Neural cell (in vitro differentiated cells): ENCODE measurements around the gene DERA.

Source experiments
- CTCF ChIP-seq: fragments of 450-650 bp; IDR thresholded peaks from 2 replicates; pipeline ENCODE4 v1.5.1; 2014; ENCODE audit warnings: antibody characterized with exemption, mild to moderate bottlenecking, moderate library complexity; ENCODE audit not compliant: poor library complexity, severe bottlenecking
- EZH2 ChIP-seq: fragments of 200-600, 300-800 bp; shearing (Covaris generic), sonication (generic); IDR thresholded peaks from 2 replicates; pipeline ENCODE4 v1.6.1; 2014; ENCODE audit warnings: antibody characterized with exemption, low read length, borderline replicate concordance, mild to moderate bottlenecking; ENCODE audit not compliant: insufficient read depth, poor library complexity, severe bottlenecking
- POLR2AphosphoS5 ChIP-seq: IDR thresholded peaks from 2 replicates; pipeline ENCODE4 v1.6.1; 2012
- RAD21 ChIP-seq: fragments of 450-650 bp; conservative IDR thresholded peaks from 2 replicates; pipeline ENCODE4 v1.6.1; 2014; ENCODE audit warnings: antibody characterized with exemption, mild to moderate bottlenecking, moderate library complexity
- REST ChIP-seq: IDR thresholded peaks from 2 replicates; pipeline ENCODE4 v1.6.1; 2012; ENCODE audit warnings: borderline replicate concordance
- TAF1 ChIP-seq: IDR thresholded peaks from 2 replicates; pipeline ENCODE4 v1.6.1; 2012; ENCODE audit warnings: low read depth

- TF ChIP-seq POLR2AphosphoS5 (no peak), CTCF (no peak), EZH2 (no peak), RAD21 (no peak), REST (no peak), TAF1 (no peak)
Measured at GRCh38 chr12:16018306-16018705, 107.2 kb downstream of the DERA start.
